ENCODE measurements around the gene TSSK1B.
"Not testable (repeated sequence)": the region's sequence is repeated elsewhere in the genome, so short reads cannot be mapped to it uniquely, and the experiment has no call there.

Gene TSSK1B

GRCh38 chr5:113427871-113428574 is 6.8 kb downstream of the TSSK1B start:
- Histone ChIP-seq H3K27me3 (replicated peaks; ENCODE audit: control insufficient read depth, insufficient read depth, low read length) (no peaks in the 10 kb centered on the region), H3K36me3 (ENCODE audit: control insufficient read depth, insufficient read depth, low read length) (no peaks in the 10 kb centered on the region), H3K4me3 (replicated peaks; ENCODE audit: low read depth, low read length) (no peak overlapping the region)
- DNase-seq (ENCODE audit: extremely low read depth, insufficient read length), result no peak
- no peak for TF ChIP-seq CTCF (IDR thresholded peaks at IDR 0.05; ENCODE audit: insufficient read depth, low read length, poor library complexity, severe bottlenecking)

GRCh38 chr5:113425909-113426308 is 8.9 kb downstream of the TSSK1B start:
- H3K36me3 ChIP-seq (ENCODE audit: control insufficient read depth, insufficient read depth, low read length), result no peaks in the 10 kb centered on the region
- H3K4me3 ChIP-seq (replicated peaks; ENCODE audit: low read depth, low read length), result no peak overlapping the region
- H3K27me3 ChIP-seq (replicated peaks; ENCODE audit: control insufficient read depth, insufficient read depth, low read length), result no peaks in the 10 kb centered on the region
- no peak for TF ChIP-seq CTCF (IDR thresholded peaks at IDR 0.05; ENCODE audit: insufficient read depth, low read length, poor library complexity, severe bottlenecking)
- DNase-seq (ENCODE audit: extremely low read depth, insufficient read length), result no peak

GRCh38 chr5:113421693-113422092 is 13.1 kb downstream of the TSSK1B start:
- TF ChIP-seq CTCF (IDR thresholded peaks at IDR 0.05; ENCODE audit: insufficient read depth, low read length, poor library complexity, severe bottlenecking), result no peak
- Histone ChIP-seq H3K4me3 (replicated peaks; ENCODE audit: low read depth, low read length) (no peak overlapping the region), H3K27me3 (replicated peaks; ENCODE audit: control insufficient read depth, insufficient read depth, low read length) (no peaks in the 10 kb centered on the region), H3K36me3 (ENCODE audit: control insufficient read depth, insufficient read depth, low read length) (no peaks in the 10 kb centered on the region)
- no peak for DNase-seq (ENCODE audit: extremely low read depth, insufficient read length)

GRCh38 chr5:113405530-113405929 is 29.3 kb downstream of the TSSK1B start:
- H3K27me3 ChIP-seq (replicated peaks; ENCODE audit: control insufficient read depth, insufficient read depth, low read length), result no peaks in the 10 kb centered on the region
- no peak overlapping the region for H3K4me3 ChIP-seq (replicated peaks; ENCODE audit: low read depth, low read length)
- TF ChIP-seq CTCF (IDR thresholded peaks at IDR 0.05; ENCODE audit: insufficient read depth, low read length, poor library complexity, severe bottlenecking), result no peak
- H3K36me3 ChIP-seq (ENCODE audit: control insufficient read depth, insufficient read depth, low read length), result no peaks in the 10 kb centered on the region
- DNase-seq (ENCODE audit: extremely low read depth, insufficient read length), result no peak

- Histone ChIP-seq H3K36me3 (ENCODE audit: control insufficient read depth, insufficient read depth, low read length) (no peaks in the 10 kb centered on the region), H3K27me3 (replicated peaks; ENCODE audit: control insufficient read depth, insufficient read depth, low read length) (no peaks in the 10 kb centered on the region), H3K4me3 (replicated peaks; ENCODE audit: low read depth, low read length) (no peak overlapping the region)
- no peak for DNase-seq (ENCODE audit: extremely low read depth, insufficient read length)
- no peak for TF ChIP-seq CTCF (IDR thresholded peaks at IDR 0.05; ENCODE audit: insufficient read depth, low read length, poor library complexity, severe bottlenecking)
Observed at GRCh38 chr5:113404269-113404668, 30.5 kb downstream of the TSSK1B start.

- not testable (repeated sequence) for H3K4me3 ChIP-seq (replicated peaks; ENCODE audit: low read depth, low read length); DNase-seq (ENCODE audit: extremely low read depth, insufficient read length); H3K27me3 ChIP-seq (replicated peaks; ENCODE audit: control insufficient read depth, insufficient read depth, low read length); H3K36me3 ChIP-seq (ENCODE audit: control insufficient read depth, insufficient read depth, low read length)
Observed at GRCh38 chr5:113397986-113398385, 36.8 kb downstream of the TSSK1B start.
